ENCODE data around the gene AGPAT4. TPM values are rescaled to one million over a fixed set of nuclear protein-coding genes. Genes with fewer than 3 reads are reported as not detected.
A peak's percentile ranks its signal among the peaks of the same experiment; 100 is the strongest.

The AGPAT4 gene
- total RNA-seq, 1 experiment from 2014 or later: 15.5 TPM

DNA sequence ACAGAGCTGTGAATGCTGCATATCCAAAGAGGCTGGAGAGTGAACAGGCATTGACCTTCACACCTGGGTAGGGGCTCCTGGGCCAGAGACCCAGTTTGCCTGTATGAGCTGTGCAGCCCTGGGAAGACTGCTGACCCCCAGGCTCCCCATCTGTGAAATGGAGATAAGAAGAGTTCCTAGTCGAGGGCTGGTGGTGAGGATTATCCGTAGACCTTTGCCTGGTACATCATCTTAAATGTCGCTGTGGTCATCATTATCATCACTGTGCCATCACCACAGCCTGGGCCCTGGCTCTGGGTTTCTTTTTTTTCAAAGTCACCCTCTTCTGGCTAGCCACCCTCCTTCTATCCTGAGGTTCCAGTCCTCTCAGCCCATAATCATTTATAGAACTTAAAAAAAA is 12.0 kb downstream of the AGPAT4 start:
- Histone ChIP-seq H3K27me3 (ENCODE audit: insufficient read depth, low read length) (no peaks in the 10 kb centered on the region), H3K9me2 (ENCODE audit: insufficient read depth) (no peaks in the 10 kb centered on the region), H4K20me1 (ENCODE audit: insufficient read depth) (no peaks in the 10 kb centered on the region), H3K4me1 (ENCODE audit: control insufficient read depth in 1 of 2, insufficient read depth in 2 of 2, low read length in 2 of 2) (peaks cover 0 to 18% of the 10 kb centered on the region in 2 experiments; a peak in 2 of 4 replicates), H2AFZ (ENCODE audit: low read depth, low read length, poor library complexity, severe bottlenecking) (no peak overlapping the region), H3K9ac (ENCODE audit: low read length) (no peak overlapping the region), H3K4me2 (ENCODE audit: low read length) (no peak overlapping the region), H3K4me3 (replicated peaks in 1 of 2; ENCODE audit: low read depth in 1 of 2, low read length in 2 of 2) (no peak overlapping the region), H3K36me3 (ENCODE audit: control insufficient read depth in 1 of 2, insufficient read depth in 2 of 2, low read length in 2 of 2) (no peaks in the 10 kb centered on the region), H3K27ac (ENCODE audit: low read depth, low read length) (no peak overlapping the region), H3K9me3 (ENCODE audit: control insufficient read depth in 1 of 2, insufficient read depth in 1 of 2, low read depth in 1 of 2, low read length in 2 of 2) (no peaks in the 10 kb centered on the region), H3K79me2 (ENCODE audit: insufficient read depth, low read length) (no peaks in the 10 kb centered on the region)
- ATAC-seq: no peak
- TF ChIP-seq, protein P1, sequence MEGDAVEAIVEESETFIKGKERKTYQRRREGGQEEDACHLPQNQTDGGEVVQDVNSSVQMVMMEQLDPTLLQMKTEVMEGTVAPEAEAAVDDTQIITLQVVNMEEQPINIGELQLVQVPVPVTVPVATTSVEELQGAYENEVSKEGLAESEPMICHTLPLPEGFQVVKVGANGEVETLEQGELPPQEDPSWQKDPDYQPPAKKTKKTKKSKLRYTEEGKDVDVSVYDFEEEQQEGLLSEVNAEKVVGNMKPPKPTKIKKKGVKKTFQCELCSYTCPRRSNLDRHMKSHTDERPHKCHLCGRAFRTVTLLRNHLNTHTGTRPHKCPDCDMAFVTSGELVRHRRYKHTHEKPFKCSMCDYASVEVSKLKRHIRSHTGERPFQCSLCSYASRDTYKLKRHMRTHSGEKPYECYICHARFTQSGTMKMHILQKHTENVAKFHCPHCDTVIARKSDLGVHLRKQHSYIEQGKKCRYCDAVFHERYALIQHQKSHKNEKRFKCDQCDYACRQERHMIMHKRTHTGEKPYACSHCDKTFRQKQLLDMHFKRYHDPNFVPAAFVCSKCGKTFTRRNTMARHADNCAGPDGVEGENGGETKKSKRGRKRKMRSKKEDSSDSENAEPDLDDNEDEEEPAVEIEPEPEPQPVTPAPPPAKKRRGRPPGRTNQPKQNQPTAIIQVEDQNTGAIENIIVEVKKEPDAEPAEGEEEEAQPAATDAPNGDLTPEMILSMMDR (IDR thresholded peaks at IDR 0.05 in 2 of 3, conservative IDR thresholded peaks at IDR 0.05 in 1 of 3; ENCODE audit: borderline replicate concordance in 1 of 3, insufficient read depth in 1 of 3, low read depth in 2 of 3, low read length in 2 of 3): no peak
- TF ChIP-seq EZH2phosphoT487 (IDR thresholded peaks at IDR 0.05; ENCODE audit: borderline replicate concordance): no peak
- TF ChIP-seq SP1 (IDR thresholded peaks at IDR 0.05; ENCODE audit: low read depth): no peak
- no peak for TF ChIP-seq SIN3A (IDR thresholded peaks at IDR 0.05; ENCODE audit: low read depth)
- ChIA-PET POLR2A (interaction anchor here (1.6 kb wide), 1 partner anchor 109 kb away, joined by 3 read pairs; no protein-coding TSS in a partner anchor), RAD21 (ENCODE audit: low non-redundant PET in 1 of 2, low total read pairs in 2 of 2, uncharacterized antibody in 2 of 2, unreplicated experiment in 2 of 2) (interaction anchor here (0.6 to 0.7 kb wide), 2 partner anchors 12 to 13 kb away, joined by 3 read pairs; partner anchors contain the start of gene AGPAT4 (in 1 of the 2)), CTCF (interaction anchor here (0.9 kb wide), 1 partner anchor 109 kb away, joined by 3 read pairs; no protein-coding TSS in a partner anchor)
- no peak for DNase-seq (ENCODE audit: low read depth, low spot score)
- intact Hi-C loops (cut with micrococcal nuclease): no loop called here
- BruUV-seq (replicated peaks): no TSS peak

- no peaks in the 10 kb centered on the region for H3K79me2 ChIP-seq (ENCODE audit: insufficient read depth, low read length)
- H2AFZ ChIP-seq (ENCODE audit: low read depth, low read length, poor library complexity, severe bottlenecking): no peak overlapping the region
- H3K4me1 ChIP-seq (ENCODE audit: control insufficient read depth in 1 of 2, insufficient read depth in 2 of 2, low read length in 2 of 2): peaks cover 0 to 13% of the 10 kb centered on the region in 2 experiments; a peak in 2 of 4 replicates
- no TSS peak for BruUV-seq (replicated peaks)
- no peaks in the 10 kb centered on the region for H3K9me3 ChIP-seq (ENCODE audit: control insufficient read depth in 1 of 2, insufficient read depth in 1 of 2, low read depth in 1 of 2, low read length in 2 of 2)
- DNase-seq (ENCODE audit: low read depth, low spot score) (no peak), ATAC-seq (peak; percentile 30; the same call in 1 of the 2 replicates)
- no peaks in the 10 kb centered on the region for H3K36me3 ChIP-seq (ENCODE audit: control insufficient read depth in 1 of 2, insufficient read depth in 2 of 2, low read length in 2 of 2)
- RAD21 ChIA-PET (ENCODE audit: low non-redundant PET in 1 of 2, low total read pairs in 2 of 2, uncharacterized antibody in 2 of 2, unreplicated experiment in 2 of 2): interaction anchor here in 1 of 2 experiments (0.6 kb wide), 1 partner anchor 12 kb away, joined by 3 read pairs; the partner anchor contains the start of gene AGPAT4
- no peak overlapping the region for H3K27ac ChIP-seq (ENCODE audit: low read depth, low read length)
- POLR2A ChIA-PET: interaction anchor here (1.6 kb wide), 1 partner anchor 110 kb away, joined by 3 read pairs; no protein-coding TSS in a partner anchor
- no peak overlapping the region for H3K4me3 ChIP-seq (replicated peaks in 1 of 2; ENCODE audit: low read depth in 1 of 2, low read length in 2 of 2)
- CTCF ChIA-PET: interaction anchor here (0.9 kb wide), 1 partner anchor 110 kb away, joined by 3 read pairs; no protein-coding TSS in a partner anchor
- intact Hi-C loops (cut with micrococcal nuclease): no loop called here
- H4K20me1 ChIP-seq (ENCODE audit: insufficient read depth): no peaks in the 10 kb centered on the region
- no peaks in the 10 kb centered on the region for H3K27me3 ChIP-seq (ENCODE audit: insufficient read depth, low read length)
- no peak overlapping the region for H3K9ac ChIP-seq (ENCODE audit: low read length)
- 0 out of 2 replicates have a peak overlapping the region, but pooled peaks have one; percentile 8 for H3K4me2 ChIP-seq (ENCODE audit: low read length)
- no peaks in the 10 kb centered on the region for H3K9me2 ChIP-seq (ENCODE audit: insufficient read depth)
- no peak for TF ChIP-seq EGR1 (IDR thresholded peaks at IDR 0.05; ENCODE audit: low read depth)
- TF ChIP-seq TCF7L2 (IDR thresholded peaks at IDR 0.05; ENCODE audit: borderline replicate concordance, extremely low read depth, insufficient read depth, insufficient read length): no peak
- no peak for TF ChIP-seq SIN3A (IDR thresholded peaks at IDR 0.05; ENCODE audit: low read depth)
- no peak for TF ChIP-seq CBX3 (IDR thresholded peaks at IDR 0.05; ENCODE audit: low read depth)
- no peak for TF ChIP-seq EZH2 (IDR thresholded peaks at IDR 0.05)
- TF ChIP-seq CEBPB (IDR thresholded peaks at IDR 0.05; ENCODE audit: low read depth): no peak
- TF ChIP-seq ZNF274 (IDR thresholded peaks at IDR 0.05; ENCODE audit: low read depth, low read length): no peak
- TF ChIP-seq YY1 (IDR thresholded peaks at IDR 0.05; ENCODE audit: extremely low read depth, insufficient replicate concordance, low read depth, low read length): no peak
- no peak for TF ChIP-seq FOSL1 (IDR thresholded peaks at IDR 0.05; ENCODE audit: low read depth)
- TF ChIP-seq, protein P1 (IDR thresholded peaks at IDR 0.05 in 2 of 3, conservative IDR thresholded peaks at IDR 0.05 in 1 of 3; ENCODE audit: borderline replicate concordance in 1 of 3, insufficient read depth in 1 of 3, low read depth in 2 of 3, low read length in 2 of 3): no peak
- TF ChIP-seq POLR2A (IDR thresholded peaks at IDR 0.05; ENCODE audit: borderline replicate concordance, extremely low read depth, insufficient read depth, insufficient read length): no peak
These were observed 12.5 kb downstream of the AGPAT4 start for GRCh38 chr6:161261325-161261724.

All from HCT116 (cell line).